Measurements from ENCODE around the gene SMIM5. TPM values are rescaled to one million over a fixed set of nuclear protein-coding genes. Genes with fewer than 3 reads are reported as not detected.
A peak's percentile ranks its signal among the peaks of the same experiment; 100 is the strongest.

SMIM5 gene
- polyA plus RNA-seq, 1 donor from 2014 or later, result 0.59 TPM

GRCh38 chr17:75666959-75667790 is 33.9 kb downstream of the SMIM5 start, which contains the start of the genes RECQL5 and SAP30BP:
Gene RECQL5 (minus strand): TSS chr17:75667154. CDS start chr17:75666557, 597 bp downstream.
Gene SAP30BP (plus strand): TSS chr17:75667338. CDS start chr17:75667373, 35 bp downstream.
- no peaks in the 10 kb centered on the region for H3K9me3 ChIP-seq (ENCODE audit: low read length)
- H3K27ac ChIP-seq (ENCODE audit: low read length), result peak within 1 kb of the TSS; percentile 77
- no peaks in the 10 kb centered on the region for H3K9me2 ChIP-seq (ENCODE audit: insufficient read depth, low read length)
- H2AFZ ChIP-seq (ENCODE audit: low read depth, low read length), result peak within 1 kb of the TSS; percentile 92
- H3K27me3 ChIP-seq (ENCODE audit: insufficient read depth, low read depth, low read length), result no peaks in the 10 kb centered on the region
- H4K20me1 ChIP-seq (ENCODE audit: insufficient read depth), result no peaks in the 10 kb centered on the region
- no peaks in the 10 kb centered on the region for H3F3A ChIP-seq (ENCODE audit: insufficient read depth, low read length, poor library complexity, severe bottlenecking)
- H3K36me3 ChIP-seq (ENCODE audit: insufficient read depth, low read length), result no peaks in the 10 kb centered on the region
- H3K4me2 ChIP-seq (ENCODE audit: low read length), result peak within 1 kb of the TSS; percentile 76
- TF ChIP-seq TAF1 (IDR thresholded peaks at IDR 0.05; ENCODE audit: low read depth), result peak; percentile 71
- TF ChIP-seq MXI1 (conservative IDR thresholded peaks at IDR 0.05; ENCODE audit: poor library complexity, severe bottlenecking), result peak; percentile 84
- no peak for TF ChIP-seq SMC3 (conservative IDR thresholded peaks at IDR 0.05; ENCODE audit: poor library complexity)
- peak; percentile 94 for TF ChIP-seq POLR2AphosphoS5 (IDR thresholded peaks at IDR 0.05)
- peak; percentile 12 for TF ChIP-seq RAD21 (conservative IDR thresholded peaks at IDR 0.05)
- TF ChIP-seq CTCF (IDR thresholded peaks at IDR 0.05; ENCODE audit: poor library complexity, severe bottlenecking), result no peak
- TF ChIP-seq EP300 (conservative IDR thresholded peaks at IDR 0.05; ENCODE audit: poor library complexity, severe bottlenecking), result peak; percentile 57
- peak; percentile 78 for TF ChIP-seq REST (IDR thresholded peaks at IDR 0.05; ENCODE audit: borderline replicate concordance)
- peaks cover 49% of the 10 kb centered on the region for H3K79me2 ChIP-seq (replicated peaks; ENCODE audit: insufficient read depth, low read length)
- peak within 1 kb of the TSS; percentile 89 for H3K4me3 ChIP-seq (ENCODE audit: low read length)
- H3K9ac ChIP-seq (ENCODE audit: low read length), result peak within 1 kb of the TSS; percentile 93

GRCh38 chr17:75667825-75668224 is 34.6 kb downstream of the SMIM5 start:
- Histone ChIP-seq H3K9ac (ENCODE audit: low read length) (peak overlapping the region; percentile 93), H3K9me3 (ENCODE audit: low read length) (no peaks in the 10 kb centered on the region), H3K4me3 (ENCODE audit: low read length) (peak overlapping the region; percentile 89), H3K27me3 (ENCODE audit: insufficient read depth, low read depth, low read length) (no peaks in the 10 kb centered on the region), H3K79me2 (replicated peaks; ENCODE audit: insufficient read depth, low read length) (peaks cover 49% of the 10 kb centered on the region), H2AFZ (ENCODE audit: low read depth, low read length) (peak overlapping the region; percentile 92), H3K4me2 (ENCODE audit: low read length) (peak overlapping the region; percentile 76), H3K27ac (ENCODE audit: low read length) (peak overlapping the region; percentile 77), H3F3A (ENCODE audit: insufficient read depth, low read length, poor library complexity, severe bottlenecking) (no peaks in the 10 kb centered on the region), H3K9me2 (ENCODE audit: insufficient read depth, low read length) (no peaks in the 10 kb centered on the region), H4K20me1 (ENCODE audit: insufficient read depth) (no peaks in the 10 kb centered on the region), H3K36me3 (ENCODE audit: insufficient read depth, low read length) (no peaks in the 10 kb centered on the region)
- no peak for TF ChIP-seq RAD21 (conservative IDR thresholded peaks at IDR 0.05)
- no peak for TF ChIP-seq CTCF (IDR thresholded peaks at IDR 0.05; ENCODE audit: poor library complexity, severe bottlenecking)
- no peak for TF ChIP-seq POLR2AphosphoS5 (IDR thresholded peaks at IDR 0.05)
- no peak for TF ChIP-seq MXI1 (conservative IDR thresholded peaks at IDR 0.05; ENCODE audit: poor library complexity, severe bottlenecking)
- TF ChIP-seq EZH2 (IDR thresholded peaks at IDR 0.05; ENCODE audit: borderline replicate concordance, insufficient read depth, low read length, poor library complexity, severe bottlenecking), result no peak
- no peak for TF ChIP-seq EP300 (conservative IDR thresholded peaks at IDR 0.05; ENCODE audit: poor library complexity, severe bottlenecking)
- TF ChIP-seq REST (IDR thresholded peaks at IDR 0.05; ENCODE audit: borderline replicate concordance), result no peak
- TF ChIP-seq SMC3 (conservative IDR thresholded peaks at IDR 0.05; ENCODE audit: poor library complexity), result no peak
- no peak for TF ChIP-seq TAF1 (IDR thresholded peaks at IDR 0.05; ENCODE audit: low read depth)
